Gastrocnemius medialis (tissue), 4 donors: Measurements from ENCODE around the gene XCL2.

Experiments
- POLR2A ChIP-seq, 2 donors: fragments of 450-650 bp; IDR thresholded peaks; one replicate each; pipeline ENCODE4 v1.6.1; 2017; ENCODE audit warnings: antibody characterized with exemption in 2 of 2, mild to moderate bottlenecking in 2 of 2, moderate library complexity in 2 of 2
- TF ChIP-seq, protein P1 (sequence below), 5 experiments: fragments of 450-650 bp in 3 of 5; fragments of 200-600 bp in 2 of 5; sonication (generic) in 2 of 5; IDR thresholded peaks in 4 of 5; conservative IDR thresholded peaks in 1 of 5; 1 replicate in 4 of 5; 2 replicates in 1 of 5; pipeline ENCODE4 v1.5.1; 2016 to 2019; ENCODE audit warnings: antibody characterized with exemption in 5 of 5, mild to moderate bottlenecking in 3 of 5, moderate library complexity in 3 of 5

DNA sequence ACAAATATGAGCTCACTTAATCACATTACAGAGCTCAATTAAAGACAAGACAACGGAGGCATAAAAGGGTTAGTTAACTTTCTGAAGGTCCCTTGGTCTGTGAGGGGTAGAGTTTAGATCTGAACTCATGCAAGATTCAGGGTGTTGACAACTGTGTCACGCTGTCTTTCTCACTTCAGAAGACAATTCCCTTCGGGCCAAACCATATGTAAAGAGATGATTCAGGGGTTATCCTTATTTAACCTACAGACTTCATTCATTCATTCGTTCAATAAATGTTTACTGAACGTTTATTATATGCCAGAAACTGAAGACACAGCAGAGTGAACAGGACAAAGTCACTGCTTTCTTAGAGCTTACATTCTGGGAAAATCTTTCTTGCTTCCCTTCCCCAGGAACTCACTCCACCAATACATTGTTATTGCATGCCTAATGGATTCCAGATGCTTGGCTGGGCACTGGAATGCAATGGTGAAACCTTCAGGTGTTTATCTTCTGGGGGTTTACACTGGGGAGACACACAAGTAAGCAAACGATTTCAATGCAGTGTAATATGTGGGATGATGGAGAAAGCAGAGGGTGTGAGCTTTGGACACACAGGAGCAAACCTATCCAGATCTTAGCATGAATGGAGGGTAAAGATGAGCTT, 39.0 kb upstream of the XCL2 start:
- TF ChIP-seq, protein P1, sequence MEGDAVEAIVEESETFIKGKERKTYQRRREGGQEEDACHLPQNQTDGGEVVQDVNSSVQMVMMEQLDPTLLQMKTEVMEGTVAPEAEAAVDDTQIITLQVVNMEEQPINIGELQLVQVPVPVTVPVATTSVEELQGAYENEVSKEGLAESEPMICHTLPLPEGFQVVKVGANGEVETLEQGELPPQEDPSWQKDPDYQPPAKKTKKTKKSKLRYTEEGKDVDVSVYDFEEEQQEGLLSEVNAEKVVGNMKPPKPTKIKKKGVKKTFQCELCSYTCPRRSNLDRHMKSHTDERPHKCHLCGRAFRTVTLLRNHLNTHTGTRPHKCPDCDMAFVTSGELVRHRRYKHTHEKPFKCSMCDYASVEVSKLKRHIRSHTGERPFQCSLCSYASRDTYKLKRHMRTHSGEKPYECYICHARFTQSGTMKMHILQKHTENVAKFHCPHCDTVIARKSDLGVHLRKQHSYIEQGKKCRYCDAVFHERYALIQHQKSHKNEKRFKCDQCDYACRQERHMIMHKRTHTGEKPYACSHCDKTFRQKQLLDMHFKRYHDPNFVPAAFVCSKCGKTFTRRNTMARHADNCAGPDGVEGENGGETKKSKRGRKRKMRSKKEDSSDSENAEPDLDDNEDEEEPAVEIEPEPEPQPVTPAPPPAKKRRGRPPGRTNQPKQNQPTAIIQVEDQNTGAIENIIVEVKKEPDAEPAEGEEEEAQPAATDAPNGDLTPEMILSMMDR (IDR thresholded peaks at IDR 0.05 in 4 of 5, conservative IDR thresholded peaks at IDR 0.05 in 1 of 5) = no peak
- TF ChIP-seq POLR2A (IDR thresholded peaks at IDR 0.05) = no peak
